ENCODE results near the gene GPR61. TPM values are rescaled to one million over a fixed set of nuclear protein-coding genes. Genes with fewer than 3 reads are reported as not detected.

Gene GPR61
- under 1 TPM in 1 of 2 donors, not detected in 1; 0.34 TPM for total RNA-seq

GRCh38 chr1:109539676-109540075 is at the start of gene GPR61:
GPR61 (plus strand) TSS chr1:109539872; CDS start chr1:109543023, 3,151 bp downstream.

DNA sequence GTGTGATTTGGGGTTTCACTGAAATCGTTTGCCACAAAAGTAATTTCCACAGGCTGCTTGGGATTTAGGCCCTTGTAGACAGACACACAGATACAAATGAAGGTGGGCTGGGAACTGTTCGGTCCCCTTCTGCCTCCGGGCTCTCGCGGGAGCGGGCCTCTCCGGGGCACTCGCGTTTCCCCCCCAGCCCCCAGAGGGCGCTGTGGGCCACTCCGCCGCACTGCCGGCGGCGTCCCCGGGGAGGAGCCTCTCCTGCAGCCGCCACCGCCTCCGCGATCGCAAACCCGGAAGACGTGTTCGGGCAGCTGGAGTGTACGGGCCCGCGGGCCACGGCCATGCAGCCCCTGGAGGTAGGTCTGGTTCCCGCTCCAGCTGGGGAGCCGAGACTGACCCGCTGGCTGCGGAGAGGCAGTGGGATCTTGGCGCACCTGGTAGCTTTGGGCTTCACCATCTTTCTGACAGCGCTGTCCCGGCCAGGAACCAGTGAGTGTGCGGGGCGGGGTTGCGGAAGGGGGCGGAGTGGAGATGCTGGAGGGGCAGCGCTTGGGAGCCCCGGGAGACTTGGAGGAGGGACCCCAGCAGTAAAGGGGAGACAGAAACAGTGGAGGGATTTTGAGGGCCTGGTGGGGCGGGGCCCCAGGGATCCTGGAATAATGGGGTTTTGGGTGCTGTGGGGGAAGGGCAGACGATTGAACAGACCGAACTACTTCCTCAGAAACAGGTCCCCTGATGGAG is 45.7 kb upstream of the GPR61 start, which contains the start of gene CYB561D1:
Gene CYB561D1 (plus strand): TSS at position 290 of the 735 bp plus-strand sequence. CDS start 46 bp downstream, at position 336.

DNA sequence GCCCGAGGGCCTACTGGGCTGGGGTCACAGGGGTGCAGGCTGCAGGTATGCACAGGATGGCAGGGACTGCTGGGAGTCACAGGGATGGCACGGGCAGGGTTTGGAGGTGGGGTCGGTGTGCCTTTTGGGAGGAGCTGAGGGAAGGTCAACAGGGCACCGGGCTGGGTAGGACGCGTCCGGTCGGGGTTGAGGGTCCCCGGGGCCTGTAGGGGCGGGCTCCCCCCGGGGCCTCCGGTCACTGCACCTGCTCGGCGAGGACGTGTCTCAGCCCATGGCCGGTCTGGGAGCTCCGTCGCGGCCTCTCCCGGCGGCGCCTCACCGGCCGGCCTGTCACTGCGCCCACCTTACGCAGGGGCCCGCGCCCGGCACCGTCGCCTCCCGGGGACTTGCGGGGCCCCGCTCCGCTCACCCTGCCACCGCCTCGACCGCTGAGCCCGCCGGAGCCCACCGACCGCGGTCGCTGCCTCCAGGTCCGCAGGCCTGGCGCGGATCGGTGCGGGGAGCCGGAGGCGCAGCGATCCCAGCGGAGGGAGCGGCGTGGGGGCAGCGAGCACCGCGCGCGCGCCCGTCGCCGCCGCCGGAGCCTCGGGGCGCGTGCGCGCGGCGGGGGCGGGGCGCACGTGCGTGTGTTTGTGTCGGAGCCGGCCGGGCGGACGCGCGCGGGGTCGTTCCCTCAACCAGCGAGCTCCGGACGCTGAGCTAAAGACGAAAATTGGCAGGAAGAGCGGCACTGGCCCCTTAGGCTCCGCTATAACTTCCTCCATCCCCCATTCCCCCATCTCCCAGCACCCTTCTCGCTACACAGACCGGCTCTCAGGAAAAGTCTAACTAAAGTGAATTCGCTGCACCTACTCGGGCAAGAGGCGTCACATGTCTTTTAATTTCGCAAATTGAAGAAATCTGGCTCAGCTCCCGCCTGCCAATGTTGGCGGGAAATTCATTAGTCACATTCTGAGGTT is 30.2 kb upstream of the GPR61 start, which contains the start of gene AMIGO1:
Gene AMIGO1 (minus strand): TSS at position 552 of the 959 bp plus-strand sequence. CDS start 815 bp downstream, outside the sequence.

GRCh38 chr1:109548321-109549267 is 8.9 kb downstream of the GPR61 start, which contains the start of gene GNAI3:
GNAI3 (plus strand) TSS chr1:109548615; CDS start chr1:109548721, 106 bp downstream.

Small RNA genes within 50 kb of the gene (small RNA-seq; reads per million reads assigned to genes)
- gene RNU6V = 21.6 to 28.0 reads per million in 2 donors

Other genes with a start within 250 kb of the GPR61 start
- gene MYBPHL, start 232.9 kb upstream of the GPR61 start, total RNA-seq = under 1 TPM in 1 of 2 donors, not detected in 1; under 0.01 TPM
- 10 to 100 TPM; 82.3 to 83.3 TPM for gene SORT1, start 142.0 kb upstream of the GPR61 start, total RNA-seq
- 10 to 100 TPM; 58.8 to 86.9 TPM for gene PSMA5, start 113.4 kb upstream of the GPR61 start, total RNA-seq
- under 1 TPM; 0.33 to 0.34 TPM for gene SYPL2, start 73.3 kb upstream of the GPR61 start, total RNA-seq
- gene ATXN7L2, start 56.0 kb upstream of the GPR61 start, total RNA-seq = 1 to 10 TPM; 2.1 to 3.7 TPM
- gene CYB561D1, start 45.8 kb upstream of the GPR61 start, total RNA-seq = 1 to 10 TPM; 3.3 to 6.9 TPM
- gene AMIGO1, start 30.1 kb upstream of the GPR61 start, total RNA-seq = under 1 TPM; 0.33 to 0.69 TPM
- gene GNAI3, start 8.7 kb downstream of the GPR61 start, total RNA-seq = 10 to 100 TPM in 1 of 2 donors, 1 to 10 TPM in 1; 8.3 to 13.3 TPM
- under 1 TPM in 1 of 2 donors, not detected in 1; 0.33 TPM for gene GNAT2, start 79.7 kb downstream of the GPR61 start, total RNA-seq
- 10 to 100 TPM; 30.3 to 46.3 TPM for gene AMPD2, start 80.0 kb downstream of the GPR61 start, total RNA-seq
- 10 to 100 TPM; 24.4 to 25.6 TPM for gene GSTM4, start 116.2 kb downstream of the GPR61 start, total RNA-seq
- gene GSTM2, start 128.2 kb downstream of the GPR61 start, total RNA-seq = 10 to 100 TPM; 14.0 to 17.9 TPM
- gene GSTM1, start 147.9 kb downstream of the GPR61 start, total RNA-seq = 10 to 100 TPM; 11.4 to 45.6 TPM
- under 1 TPM in 1 of 2 donors, not detected in 1; 0.33 TPM for gene GSTM5, start 172.4 kb downstream of the GPR61 start, total RNA-seq
- 100 to 1,000 TPM in 1 of 2 donors, 10 to 100 TPM in 1; 52.3 to 108 TPM for gene GSTM3, start 201.2 kb downstream of the GPR61 start, total RNA-seq
- not detected for gene EPS8L3, start 224.1 kb downstream of the GPR61 start, total RNA-seq